ENCODE measurements around the gene PLCB4.
"Not testable (repeated sequence)": the region's sequence is repeated elsewhere in the genome, so short reads cannot be mapped to it uniquely, and the experiment has no call there.

PLCB4 gene

GRCh38 chr20:9145142-9145541, 76.3 kb downstream of the PLCB4 start:
- DNase-seq: no peak

DNA sequence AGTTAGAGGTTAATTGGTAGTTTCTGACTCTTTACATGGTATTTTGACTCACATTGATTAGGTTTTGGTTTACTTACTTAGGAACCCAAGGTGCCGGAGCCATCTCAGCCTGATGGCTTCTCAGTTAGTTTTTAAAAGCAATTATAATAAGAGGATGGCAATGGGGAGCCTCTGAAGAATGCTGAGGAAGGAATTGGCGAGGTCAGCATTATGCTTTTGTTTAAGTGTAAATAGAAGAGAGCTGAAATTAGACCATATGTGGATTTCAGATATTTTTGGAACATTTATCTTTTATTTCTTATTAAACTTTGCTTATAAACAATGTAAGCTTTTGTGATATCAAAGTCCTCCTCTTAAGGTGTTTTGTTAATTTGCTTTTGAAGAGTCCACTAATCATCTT, 77.8 kb downstream of the PLCB4 start:
- DNase-seq: no peak

- peak in 1 of 3 donors; percentile 8 for DNase-seq
These were observed 78.7 kb downstream of the PLCB4 start for GRCh38 chr20:9147547-9148024.

- DNase-seq: no peak
These were observed 79.4 kb downstream of the PLCB4 start for GRCh38 chr20:9148291-9148690.

- no peak for DNase-seq
These were observed 80.2 kb downstream of the PLCB4 start for GRCh38 chr20:9149087-9149486.

DNA sequence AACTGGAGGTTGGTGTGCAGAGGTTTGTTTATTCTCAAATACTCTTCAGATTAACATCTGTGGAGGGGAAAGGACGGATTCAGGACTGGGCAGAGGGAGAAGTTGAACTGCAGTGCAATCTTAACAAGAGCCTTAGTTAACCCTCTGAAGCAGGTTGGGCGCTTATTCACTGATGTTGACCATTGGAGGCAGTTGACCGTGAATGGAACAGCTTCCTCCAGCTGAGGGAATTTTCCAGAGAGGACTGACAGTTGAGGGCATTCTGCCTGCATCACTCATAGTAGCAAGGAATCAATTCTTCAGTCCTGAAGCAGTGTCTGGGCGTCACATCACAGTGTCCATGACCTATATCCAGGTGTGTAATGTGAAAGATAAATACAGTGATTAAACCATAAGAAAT, 80.9 kb downstream of the PLCB4 start:
- no peak for DNase-seq

DNA sequence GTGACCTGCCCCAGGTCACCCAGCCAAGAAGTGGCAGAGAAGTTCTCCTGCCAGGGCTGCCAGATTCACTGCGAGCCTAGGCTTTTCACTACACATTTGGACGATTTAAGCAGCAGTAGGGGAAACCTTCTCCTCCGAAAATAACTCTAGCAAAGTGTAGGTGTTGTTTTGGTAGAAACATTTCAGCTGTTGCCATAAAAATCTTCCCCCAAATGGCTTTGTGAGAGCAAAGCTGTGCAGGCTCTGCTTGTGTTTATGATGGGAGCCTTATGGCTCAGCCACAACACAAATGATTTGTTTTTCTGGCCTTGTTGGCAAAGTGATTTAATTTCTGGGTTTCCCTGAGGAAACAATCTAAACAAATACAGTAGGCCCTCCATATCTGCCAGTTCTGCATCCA, 81.8 kb downstream of the PLCB4 start:
- DNase-seq: no peak

DNA sequence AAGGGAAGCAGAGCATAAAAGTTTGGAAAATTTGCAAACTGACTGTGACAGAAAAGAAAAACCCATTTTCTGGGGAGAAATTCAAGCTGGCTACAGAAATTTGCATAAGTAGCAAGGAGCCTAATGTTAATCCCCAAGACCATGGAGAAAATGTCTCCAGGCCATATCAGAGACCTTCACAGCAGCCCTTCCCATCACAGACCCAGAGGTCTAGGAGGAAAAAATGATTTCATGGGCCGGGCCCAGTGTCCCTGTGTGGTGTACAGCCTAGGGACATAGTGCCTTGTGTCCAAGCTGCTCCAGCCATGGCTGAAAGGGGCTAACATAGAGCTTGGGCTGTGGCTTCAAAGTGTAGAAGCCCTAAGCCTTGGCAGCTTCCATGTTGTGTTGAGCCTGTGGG, 83.3 kb downstream of the PLCB4 start:
- DNase-seq: not testable (repeated sequence)

DNA sequence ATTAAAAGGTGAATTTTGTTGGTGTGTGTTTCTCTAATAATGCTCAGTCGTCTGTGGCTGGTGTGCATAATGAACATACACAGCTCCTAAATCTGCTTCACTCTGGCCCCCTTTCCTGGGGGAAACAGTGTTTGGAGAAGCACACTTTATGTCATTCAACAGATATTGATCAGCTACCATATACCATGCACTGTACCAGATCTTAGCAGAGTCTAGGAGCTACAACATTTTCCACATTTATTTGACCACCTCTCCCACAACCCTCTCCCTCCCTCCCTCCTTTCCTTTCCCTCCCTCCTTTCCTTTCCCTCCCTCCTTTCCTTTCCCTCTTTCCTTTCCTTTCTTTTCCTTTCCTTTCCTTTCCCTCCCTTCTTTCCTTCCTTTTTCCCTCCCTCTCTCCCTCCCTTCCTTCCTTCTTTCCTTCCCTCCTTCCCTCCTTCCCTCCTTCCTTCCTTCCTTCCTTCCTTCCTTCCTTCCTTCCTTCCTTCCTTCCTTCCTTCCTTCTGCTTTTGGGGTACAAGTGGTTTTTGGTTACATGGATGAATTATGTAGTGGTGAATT, 85.7 kb downstream of the PLCB4 start:
- DNase-seq: no peak

- peak; percentile 43 to 65 (median 51) for DNase-seq
These were observed 87.8 kb downstream of the PLCB4 start for GRCh38 chr20:9156529-9157280.

GRCh38 chr20:9160331-9160730, 91.4 kb downstream of the PLCB4 start:
- no peak for DNase-seq

GRCh38 chr20:9160757-9161156, 91.9 kb downstream of the PLCB4 start:
- DNase-seq: no peak

DNA sequence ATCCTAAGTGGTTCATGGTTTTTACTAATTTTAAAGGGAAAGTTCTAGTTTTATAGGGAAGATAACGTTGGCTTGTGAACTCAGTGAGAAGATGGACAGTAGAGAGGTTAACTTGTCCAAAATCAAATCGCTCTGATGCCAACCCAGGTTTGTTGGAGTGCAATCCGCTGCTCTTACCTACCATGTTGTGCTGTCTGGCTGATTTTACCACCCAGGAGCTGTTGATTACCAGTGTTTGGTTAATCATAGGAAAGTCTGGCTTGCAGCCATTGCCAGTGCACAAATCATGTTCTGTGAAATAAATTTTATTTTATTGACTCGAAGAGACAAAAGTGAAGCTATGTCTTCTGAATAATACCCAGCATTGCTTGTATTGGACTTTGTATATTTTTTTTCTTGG, 92.4 kb downstream of the PLCB4 start:
- no peak for DNase-seq

- DNase-seq: peak; percentile 13 to 30 (median 24)
These were observed 94.4 kb downstream of the PLCB4 start for GRCh38 chr20:9163251-9163650.

DNA sequence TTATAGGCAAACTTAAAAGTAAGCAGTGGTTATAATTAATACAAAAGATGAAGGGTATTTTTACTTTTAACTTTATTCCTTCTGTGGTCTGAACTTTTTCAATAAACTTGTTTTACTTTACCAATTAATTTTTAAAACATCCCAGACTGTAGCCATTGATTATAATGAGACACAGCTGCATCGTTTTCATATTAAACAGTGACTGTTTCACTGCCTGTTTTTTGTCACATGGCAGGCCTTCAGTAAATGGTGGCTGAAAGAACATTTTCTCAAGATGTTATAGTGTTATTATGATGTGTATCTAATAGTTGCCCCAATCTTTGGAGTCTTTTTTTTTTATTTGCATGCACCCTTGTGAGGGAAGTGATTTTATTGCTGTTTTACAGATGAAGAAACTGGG, 95.1 kb downstream of the PLCB4 start:
- no peak for DNase-seq

- DNase-seq: no peak
These were observed 96.4 kb downstream of the PLCB4 start for GRCh38 chr20:9165261-9165660.

DNA sequence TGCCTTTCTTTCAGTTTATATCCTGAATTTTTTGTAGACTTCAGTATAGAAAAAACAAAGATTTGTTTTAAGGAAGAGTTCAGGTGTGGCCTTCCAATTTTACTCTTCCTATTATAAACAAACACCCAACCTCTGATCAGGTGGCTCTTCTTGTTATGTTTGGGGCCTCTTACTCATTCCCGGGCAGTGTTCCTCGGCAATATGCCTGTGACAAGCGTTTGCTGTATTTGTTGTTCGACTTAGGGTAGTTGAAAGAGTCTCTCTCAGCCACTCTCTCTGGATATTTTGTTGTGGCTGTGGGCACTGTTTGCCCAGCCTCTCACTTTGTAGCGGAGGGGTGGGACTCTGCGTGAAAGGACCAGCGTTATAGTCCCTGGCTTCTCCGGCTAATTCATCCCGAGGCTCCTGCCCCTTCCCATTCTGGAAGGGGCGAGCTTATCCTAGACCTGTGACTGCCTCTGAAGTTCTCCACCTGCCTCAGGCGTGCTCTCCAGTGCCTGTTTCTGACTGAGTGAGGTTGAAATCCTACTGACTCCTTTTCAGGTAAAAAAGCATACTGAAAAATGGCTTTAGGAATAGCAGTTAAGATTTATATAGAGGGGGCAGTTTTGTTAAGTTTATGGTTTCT, 97.4 kb downstream of the PLCB4 start:
- no peak for DNase-seq

DNA sequence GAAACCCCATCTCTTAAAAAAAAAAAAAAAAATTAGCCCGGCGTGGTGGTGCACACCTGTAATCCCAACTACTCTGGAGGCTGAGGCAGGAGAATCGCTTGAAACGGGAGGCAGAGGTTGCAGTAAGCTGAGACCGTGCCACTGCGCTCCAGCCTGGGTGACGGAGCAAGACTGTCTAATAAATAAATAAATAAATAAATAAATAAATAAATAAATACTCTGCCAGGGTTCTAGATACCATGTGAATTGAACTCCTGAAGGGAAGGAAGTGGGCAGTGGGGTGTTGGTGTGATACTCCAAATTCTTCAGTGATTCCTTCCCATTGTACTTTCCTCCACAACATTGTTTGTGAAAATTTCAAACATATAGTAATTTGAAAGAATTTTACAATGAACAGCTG, 100.5 kb downstream of the PLCB4 start:
- DNase-seq: no peak

GRCh38 chr20:9172851-9173250, 104.0 kb downstream of the PLCB4 start:
- DNase-seq: no peak

GRCh38 chr20:9177278-9177677, 108.4 kb downstream of the PLCB4 start:
- no peak for DNase-seq

GRCh38 chr20:9179193-9179802, 110.4 kb downstream of the PLCB4 start:
- no peak for DNase-seq

GRCh38 chr20:9179867-9180266, 111.0 kb downstream of the PLCB4 start:
- DNase-seq: no peak

GRCh38 chr20:9180481-9181257, 111.8 kb downstream of the PLCB4 start:
- DNase-seq: no peak
